Neural progenitor cell (in vitro differentiated cells): Measurements from ENCODE around the gene DNAL4. TPM values are rescaled to one million over a fixed set of nuclear protein-coding genes. Genes with fewer than 3 reads are reported as not detected.

Experiments
- DNase-seq: peaks from one replicate; pipeline ENCODE4 v3.0.0-alpha.2; 2016; ENCODE audit warnings: low spot score
- H2AFZ ChIP-seq: fragments of 200-600 bp; sonication (generic); replicated peaks from 2 replicates; pipeline ENCODE4 v1.6.1; 2016; ENCODE audit warnings: antibody characterized with exemption
- H3F3A ChIP-seq: fragments of 200-600 bp; sonication (generic); 2 replicates; pipeline ENCODE4 v1.6.1; 2016; ENCODE audit warnings: antibody characterized with exemption, low read depth
- H3K27ac ChIP-seq: fragments of 200-600 bp; sonication (generic); 2 replicates; pipeline ENCODE4 v1.5.1; 2016; ENCODE audit warnings: mild to moderate bottlenecking
- H3K27me3 ChIP-seq: fragments of 200-600 bp; sonication (generic); 2 replicates; pipeline ENCODE4 v1.6.1; 2016; ENCODE audit warnings: mild to moderate bottlenecking, moderate library complexity
- H3K36me3 ChIP-seq: fragments of 200-600 bp; sonication (generic); 2 replicates; pipeline ENCODE4 v1.5.1; 2016
- H3K4me1 ChIP-seq: fragments of 200-600 bp; sonication (generic); 2 replicates; pipeline ENCODE4 v1.6.1; 2016; ENCODE audit warnings: mixed run types
- H3K4me2 ChIP-seq: fragments of 200-600 bp; sonication (generic); 2 replicates; pipeline ENCODE4 v1.6.1; 2016
- H3K4me3 ChIP-seq: fragments of 200-600 bp; sonication (generic); 2 replicates; pipeline ENCODE4 v1.5.1; 2016
- H3K79me2 ChIP-seq: fragments of 200-600 bp; sonication (generic); 2 replicates; pipeline ENCODE4 v1.6.1; 2016; ENCODE audit warnings: low read depth
- H3K9ac ChIP-seq: fragments of 200-600 bp; sonication (generic); 2 replicates; pipeline ENCODE4 v1.6.1; 2016
- H3K9me3 ChIP-seq: fragments of 200-600 bp; sonication (generic); 2 replicates; pipeline ENCODE4 v1.5.1; 2016; ENCODE audit warnings: low read depth
- H4K20me1 ChIP-seq: fragments of 200-600 bp; sonication (generic); 2 replicates; pipeline ENCODE4 v1.6.1; 2016; ENCODE audit warnings: low read depth
- H3K27ac Mint-ChIP-seq: 3 replicates; pipeline ENCODE4 v1.8.0; 2021; ENCODE audit warnings: mixed read lengths
- H3K27me3 Mint-ChIP-seq: 2 replicates; pipeline ENCODE4 v1.8.0; 2022; ENCODE audit warnings: low read depth, mild to moderate bottlenecking, inconsistent platforms, moderate library complexity, mixed read lengths; ENCODE audit not compliant: insufficient read depth
- H3K36me3 Mint-ChIP-seq: 3 replicates; pipeline ENCODE4 v1.8.0; 2021; ENCODE audit warnings: mixed read lengths
- H3K4me1 Mint-ChIP-seq: 3 replicates; pipeline ENCODE4 v1.8.0; 2021; ENCODE audit warnings: mixed read lengths
- H3K4me3 Mint-ChIP-seq: 3 replicates; pipeline ENCODE4 v1.8.0; 2021; ENCODE audit warnings: mild to moderate bottlenecking, moderate library complexity, mixed read lengths
- H3K9me3 Mint-ChIP-seq: 3 replicates; pipeline ENCODE4 v1.8.0; 2020; ENCODE audit warnings: mixed read lengths
- EZH2 ChIP-seq: fragments of 200-600 bp; sonication (generic); IDR thresholded peaks from 2 replicates; pipeline ENCODE4 v1.6.1; 2017; ENCODE audit warnings: antibody characterized with exemption, mild to moderate bottlenecking, moderate library complexity
- EZH2phosphoT487 ChIP-seq: fragments of 200-600 bp; sonication (generic); IDR thresholded peaks from 2 replicates; pipeline ENCODE4 v1.6.1; 2017; ENCODE audit warnings: antibody characterized with exemption
- total RNA-seq: library from RNA; depleted of rRNA; stranded (reverse); fragments of >200 nt; gene quantifications from 2 replicates; pipeline ENCODE4 v1.2.3, GENCODE V29; 2015; ENCODE audit warnings: low replicate concordance
- TF ChIP-seq, protein P1 (sequence below): fragments of 200-600 bp; sonication (generic); IDR thresholded peaks from 2 replicates; pipeline ENCODE4 v1.5.1; 2017; ENCODE audit warnings: antibody characterized with exemption, mild to moderate bottlenecking

DNAL4 gene
- total RNA-seq, 1 donor from 2014 or later: 10.7 TPM

DNA sequence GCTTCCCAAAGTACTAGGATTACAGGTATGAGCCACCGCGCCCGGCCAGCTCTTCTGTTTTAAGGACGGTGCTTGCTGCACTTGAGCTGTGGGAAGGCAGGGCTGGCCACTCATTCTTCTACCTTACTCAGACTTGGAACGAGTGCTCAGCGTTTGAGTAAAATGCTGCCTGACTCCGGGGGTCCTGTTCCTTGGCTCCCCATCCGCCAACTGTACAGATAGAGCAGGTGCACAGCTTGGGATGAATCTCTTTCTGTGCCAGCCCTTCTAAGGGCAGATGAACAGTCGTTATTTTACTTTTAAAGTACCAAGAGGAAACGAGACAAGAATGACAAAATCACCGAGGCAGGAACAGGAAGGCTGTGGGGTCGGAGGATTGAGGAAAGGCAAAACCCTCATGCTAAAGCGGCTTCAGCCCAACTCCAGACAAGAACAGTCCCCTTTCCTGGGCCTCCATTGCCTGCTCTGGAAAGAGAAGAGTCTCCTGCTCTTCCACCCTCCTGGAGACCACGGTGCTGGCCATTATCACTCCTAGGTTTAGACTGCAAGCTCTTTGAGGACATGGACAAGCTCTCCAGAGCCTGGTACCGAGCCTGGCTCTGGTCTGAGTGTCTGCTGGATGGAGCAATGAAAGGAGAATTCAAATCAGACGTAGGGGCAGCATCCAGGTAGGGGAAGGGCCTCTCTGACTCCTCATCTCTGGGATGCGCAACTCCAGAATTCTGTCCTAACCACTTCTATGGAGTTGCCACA, 37.1 kb downstream of the DNAL4 start:
- peak overlapping the region; percentile 87 for H3K4me2 ChIP-seq
- no peak for DNase-seq
- H3F3A ChIP-seq: peaks cover 34% of the 10 kb centered on the region
- no peak for TF ChIP-seq EZH2
- no peak for TF ChIP-seq EZH2phosphoT487
- H3K9me3 ChIP-seq: no peaks in the 10 kb centered on the region
- H3K36me3 Mint-ChIP-seq: no peaks in the 10 kb centered on the region
- no peak overlapping the region for H3K9ac ChIP-seq
- H3K79me2 ChIP-seq: no peaks in the 10 kb centered on the region
- H3K4me3 Mint-ChIP-seq: peak overlapping the region; percentile 89
- no peaks in the 10 kb centered on the region for H3K9me3 Mint-ChIP-seq
- H3K4me3 ChIP-seq: peak overlapping the region; percentile 95
- no peak overlapping the region for H3K27ac ChIP-seq
- no peak overlapping the region for H3K27ac Mint-ChIP-seq
- no peak overlapping the region for H2AFZ ChIP-seq
- H3K4me1 ChIP-seq: peaks cover 30% of the 10 kb centered on the region
- H3K27me3 ChIP-seq: peaks cover 17% of the 10 kb centered on the region
- peaks cover 11% of the 10 kb centered on the region for H4K20me1 ChIP-seq
- no peaks in the 10 kb centered on the region for H3K36me3 ChIP-seq
- H3K4me1 Mint-ChIP-seq: peaks cover 41% of the 10 kb centered on the region
- H3K27me3 Mint-ChIP-seq: peaks cover 5% of the 10 kb centered on the region

DNA sequence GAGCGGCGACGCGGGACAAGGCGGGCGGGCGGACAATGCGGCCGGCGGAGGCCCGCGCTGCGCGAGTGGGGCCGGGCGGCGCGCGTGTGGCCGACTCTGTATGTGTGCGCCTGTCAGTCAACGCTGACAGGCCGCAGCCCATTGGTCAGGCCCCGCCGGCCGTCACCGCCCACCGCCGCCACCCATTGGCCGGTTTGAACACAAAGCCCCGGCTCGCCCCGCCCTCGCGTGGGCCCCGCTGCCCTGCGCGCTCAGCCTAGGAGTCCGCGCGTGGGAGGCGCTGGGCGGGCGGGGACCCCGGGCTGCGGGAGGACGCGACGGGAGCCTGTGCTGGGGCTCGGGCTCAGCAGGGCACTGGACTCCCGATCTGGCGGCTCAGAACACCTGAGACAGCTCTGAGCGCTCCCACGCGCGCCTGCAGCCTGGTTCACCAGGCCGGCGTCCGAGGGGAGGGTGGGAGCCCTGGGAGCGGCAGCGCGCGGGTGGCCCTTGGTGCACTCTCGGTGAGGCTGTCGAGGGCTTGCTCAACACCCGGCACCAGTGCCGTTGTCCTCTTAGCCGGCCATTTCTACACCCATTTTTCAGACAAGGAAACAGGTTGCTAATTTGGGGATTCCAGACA, 37.9 kb downstream of the DNAL4 start, which contains the start of gene SUN2:
Gene SUN2, minus strand, starts transcription at position 88 of the 622 bp plus-strand sequence. CDS start 3,370 bp downstream, outside the sequence.
- peak within 1 kb of the TSS; percentile 17 for H3K27ac Mint-ChIP-seq
- Histone ChIP-seq H3K27me3 (peaks cover 17% of the 10 kb centered on the region), H3K9me3 (no peaks in the 10 kb centered on the region), H3K27ac (no peak within 1 kb of the TSS), H2AFZ (peak within 1 kb of the TSS; percentile 98), H3K9ac (no peak within 1 kb of the TSS), H3K79me2 (no peaks in the 10 kb centered on the region), H3K4me2 (peak within 1 kb of the TSS; percentile 87), H3K36me3 (no peaks in the 10 kb centered on the region), H3K4me3 (peak within 1 kb of the TSS; percentile 95), H4K20me1 (peaks cover 12% of the 10 kb centered on the region), H3F3A (peaks cover 34% of the 10 kb centered on the region), H3K4me1 (peaks cover 30% of the 10 kb centered on the region)
- peak; percentile 87 for DNase-seq
- peaks cover 41% of the 10 kb centered on the region for H3K4me1 Mint-ChIP-seq
- peak within 1 kb of the TSS; percentile 89 for H3K4me3 Mint-ChIP-seq
- no peaks in the 10 kb centered on the region for H3K9me3 Mint-ChIP-seq
- peaks cover 6% of the 10 kb centered on the region for H3K27me3 Mint-ChIP-seq
- no peaks in the 10 kb centered on the region for H3K36me3 Mint-ChIP-seq
- no peak for TF ChIP-seq EZH2
- TF ChIP-seq, protein P1, sequence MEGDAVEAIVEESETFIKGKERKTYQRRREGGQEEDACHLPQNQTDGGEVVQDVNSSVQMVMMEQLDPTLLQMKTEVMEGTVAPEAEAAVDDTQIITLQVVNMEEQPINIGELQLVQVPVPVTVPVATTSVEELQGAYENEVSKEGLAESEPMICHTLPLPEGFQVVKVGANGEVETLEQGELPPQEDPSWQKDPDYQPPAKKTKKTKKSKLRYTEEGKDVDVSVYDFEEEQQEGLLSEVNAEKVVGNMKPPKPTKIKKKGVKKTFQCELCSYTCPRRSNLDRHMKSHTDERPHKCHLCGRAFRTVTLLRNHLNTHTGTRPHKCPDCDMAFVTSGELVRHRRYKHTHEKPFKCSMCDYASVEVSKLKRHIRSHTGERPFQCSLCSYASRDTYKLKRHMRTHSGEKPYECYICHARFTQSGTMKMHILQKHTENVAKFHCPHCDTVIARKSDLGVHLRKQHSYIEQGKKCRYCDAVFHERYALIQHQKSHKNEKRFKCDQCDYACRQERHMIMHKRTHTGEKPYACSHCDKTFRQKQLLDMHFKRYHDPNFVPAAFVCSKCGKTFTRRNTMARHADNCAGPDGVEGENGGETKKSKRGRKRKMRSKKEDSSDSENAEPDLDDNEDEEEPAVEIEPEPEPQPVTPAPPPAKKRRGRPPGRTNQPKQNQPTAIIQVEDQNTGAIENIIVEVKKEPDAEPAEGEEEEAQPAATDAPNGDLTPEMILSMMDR: no peak
- no peak for TF ChIP-seq EZH2phosphoT487

DNA sequence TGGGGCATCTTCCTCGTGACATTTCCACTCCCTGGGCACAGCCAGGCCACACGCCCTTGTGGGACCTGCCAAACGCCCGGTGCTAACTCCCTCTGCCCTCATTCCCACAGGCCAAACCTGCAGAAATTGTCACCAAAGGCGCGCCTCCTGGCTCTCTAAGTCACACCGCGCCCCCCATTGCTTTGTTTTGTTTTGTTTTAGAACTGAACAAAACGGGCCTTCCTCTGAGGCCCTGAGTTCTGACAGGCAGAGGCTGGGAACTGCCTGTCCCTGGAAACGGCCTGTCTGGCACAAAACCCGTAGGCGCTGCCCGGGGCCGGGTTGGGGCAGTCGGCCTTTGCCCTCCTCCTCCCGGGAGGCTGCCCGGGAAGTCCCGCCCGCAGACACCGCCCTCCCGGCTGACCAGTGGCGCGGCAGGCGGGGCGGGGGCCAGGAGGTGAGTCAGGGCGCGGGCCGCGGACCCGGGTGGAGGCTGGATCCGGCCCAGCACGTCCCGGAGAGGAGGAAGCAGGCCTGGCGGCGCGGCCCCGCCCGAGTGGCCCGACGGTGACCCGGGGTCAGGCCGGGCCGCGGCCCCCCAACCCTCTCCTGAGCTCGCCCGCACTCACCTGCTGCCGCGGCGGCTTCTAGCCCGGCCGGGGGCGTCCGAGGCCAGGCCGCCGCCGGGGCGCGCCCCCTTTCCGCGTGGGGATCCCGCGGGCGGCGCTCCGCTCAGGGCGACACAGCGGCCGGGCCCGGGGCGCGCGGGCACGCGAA, 38.6 kb downstream of the DNAL4 start:
- Histone ChIP-seq H3K4me1 (peaks cover 24% of the 10 kb centered on the region), H2AFZ (peak overlapping the region; percentile 35), H3K27me3 (peaks cover 17% of the 10 kb centered on the region), H3K4me2 (peak overlapping the region; percentile 87), H3K79me2 (no peaks in the 10 kb centered on the region), H4K20me1 (peaks cover 12% of the 10 kb centered on the region), H3K9me3 (no peaks in the 10 kb centered on the region), H3K9ac (no peak overlapping the region), H3F3A (peaks cover 34% of the 10 kb centered on the region), H3K27ac (no peak overlapping the region), H3K36me3 (no peaks in the 10 kb centered on the region), H3K4me3 (peak overlapping the region; percentile 95)
- peak overlapping the region; percentile 17 for H3K27ac Mint-ChIP-seq
- peak overlapping the region; percentile 89 for H3K4me3 Mint-ChIP-seq
- peaks cover 1% of the 10 kb centered on the region for H3K36me3 Mint-ChIP-seq
- H3K9me3 Mint-ChIP-seq: no peaks in the 10 kb centered on the region
- peaks cover 36% of the 10 kb centered on the region for H3K4me1 Mint-ChIP-seq
- TF ChIP-seq EZH2phosphoT487 (no peak), EZH2 (no peak)
- TF ChIP-seq, protein P1: no peak
- H3K27me3 Mint-ChIP-seq: peaks cover 7% of the 10 kb centered on the region
- DNase-seq: peak; percentile 91
